Subcutaneous adipose tissue (tissue), 4 donors: Measurements from ENCODE around the gene CCDC59. TPM values are rescaled to one million over a fixed set of nuclear protein-coding genes. Genes with fewer than 3 reads are reported as not detected.

Experiments
- total RNA-seq, 4 donors: library from RNA; depleted of rRNA; stranded (reverse); fragments of >200 nt; gene quantifications; one replicate each; pipeline ENCODE4 v1.1.0, GENCODE V29; 2016
- TF ChIP-seq, protein P1 (sequence below): fragments of 450-650 bp; IDR thresholded peaks from one replicate; pipeline ENCODE4 v1.5.1; 2016; ENCODE audit warnings: low read depth, mild to moderate bottlenecking, control low read depth, antibody characterized with exemption, moderate library complexity

CCDC59 gene
- total RNA-seq, 4 donors from 2014 or later, result 37.1 to 74.0 (median 61.2) TPM

DNA sequence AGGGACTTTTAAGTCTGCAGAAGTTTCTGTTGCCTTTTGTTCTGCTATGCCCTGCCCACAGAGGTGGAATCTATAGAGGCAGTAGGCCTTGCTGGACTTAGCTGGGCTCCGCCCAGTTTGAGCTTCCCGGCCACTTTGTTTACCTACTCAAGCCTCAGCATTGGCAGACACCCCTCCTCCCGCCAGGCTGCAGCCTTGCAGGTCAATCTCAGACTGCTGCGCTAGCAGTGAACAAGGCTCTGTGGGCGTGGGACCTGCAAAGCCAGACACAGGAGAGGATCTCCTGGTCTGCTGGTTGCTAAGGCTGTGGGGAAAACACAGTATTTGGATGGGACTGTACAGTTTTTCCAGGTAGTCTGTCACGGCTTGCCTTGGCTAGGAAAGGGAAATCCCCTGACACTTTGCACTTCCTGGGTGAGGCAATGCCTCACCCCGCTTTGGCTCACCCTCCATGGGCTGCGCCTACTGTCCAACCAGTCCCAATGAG is 43.7 kb downstream of the CCDC59 start:
- TF ChIP-seq, protein P1, sequence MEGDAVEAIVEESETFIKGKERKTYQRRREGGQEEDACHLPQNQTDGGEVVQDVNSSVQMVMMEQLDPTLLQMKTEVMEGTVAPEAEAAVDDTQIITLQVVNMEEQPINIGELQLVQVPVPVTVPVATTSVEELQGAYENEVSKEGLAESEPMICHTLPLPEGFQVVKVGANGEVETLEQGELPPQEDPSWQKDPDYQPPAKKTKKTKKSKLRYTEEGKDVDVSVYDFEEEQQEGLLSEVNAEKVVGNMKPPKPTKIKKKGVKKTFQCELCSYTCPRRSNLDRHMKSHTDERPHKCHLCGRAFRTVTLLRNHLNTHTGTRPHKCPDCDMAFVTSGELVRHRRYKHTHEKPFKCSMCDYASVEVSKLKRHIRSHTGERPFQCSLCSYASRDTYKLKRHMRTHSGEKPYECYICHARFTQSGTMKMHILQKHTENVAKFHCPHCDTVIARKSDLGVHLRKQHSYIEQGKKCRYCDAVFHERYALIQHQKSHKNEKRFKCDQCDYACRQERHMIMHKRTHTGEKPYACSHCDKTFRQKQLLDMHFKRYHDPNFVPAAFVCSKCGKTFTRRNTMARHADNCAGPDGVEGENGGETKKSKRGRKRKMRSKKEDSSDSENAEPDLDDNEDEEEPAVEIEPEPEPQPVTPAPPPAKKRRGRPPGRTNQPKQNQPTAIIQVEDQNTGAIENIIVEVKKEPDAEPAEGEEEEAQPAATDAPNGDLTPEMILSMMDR, result no peak

Other genes with a start within 250 kb of the CCDC59 start
- gene METTL25, start 142 bp upstream of the CCDC59 start, total RNA-seq, result 10 to 100 TPM in 3 of 4 donors, 1 to 10 TPM in 1; 9.6 to 16.5 (median 11.9) TPM